Activated T-cell treated with anti-CD3 and anti-CD28 coated beads for 4 hours (primary cell): ENCODE results near the gene RNF125.

Source experiments
- DNase-seq: peaks from one replicate; pipeline ENCODE4 v3.0.0-alpha.2; 2020

RNF125 gene

DNA sequence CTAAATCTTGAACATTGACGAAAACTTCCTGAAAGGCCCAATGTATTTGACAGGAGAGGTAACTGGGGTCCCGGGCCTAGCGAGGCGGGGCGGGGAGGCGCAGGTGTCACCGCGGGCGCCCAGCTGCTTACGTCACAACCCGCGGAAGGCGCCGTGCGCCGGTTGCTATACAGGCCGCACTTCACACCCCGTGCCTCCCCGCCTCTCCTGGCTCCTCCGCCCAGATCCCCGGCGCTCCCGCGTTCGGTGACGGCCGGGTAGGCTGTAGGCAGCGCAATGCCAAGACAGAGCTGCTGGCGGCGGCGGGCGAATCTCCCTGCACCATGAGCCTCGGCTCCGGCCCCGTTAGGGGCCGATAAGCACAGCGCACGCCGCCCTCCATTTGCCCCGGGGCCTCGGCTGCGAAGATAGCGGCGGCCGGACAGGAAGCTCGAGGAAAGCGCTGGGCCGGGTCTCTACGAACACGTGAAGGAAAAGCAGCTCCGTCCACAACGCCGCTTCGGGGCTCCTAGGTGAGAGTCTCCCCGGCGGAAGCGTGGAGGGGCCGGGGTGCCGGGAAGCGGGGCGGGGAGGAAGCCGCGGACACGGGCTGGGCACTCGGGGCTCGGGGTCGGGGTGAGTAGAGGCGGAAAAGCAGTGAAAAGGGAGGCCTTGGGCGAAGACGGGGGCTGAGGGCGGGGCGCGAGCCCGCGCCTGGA, 73.2 kb downstream of the RNF125 start, which contains the start of gene RNF138:
RNF138 (plus strand) TSS at position 151 of the 698 bp plus-strand sequence. CDS start 903 bp downstream, outside the sequence.
- DNase-seq: peak; percentile 78

DNA sequence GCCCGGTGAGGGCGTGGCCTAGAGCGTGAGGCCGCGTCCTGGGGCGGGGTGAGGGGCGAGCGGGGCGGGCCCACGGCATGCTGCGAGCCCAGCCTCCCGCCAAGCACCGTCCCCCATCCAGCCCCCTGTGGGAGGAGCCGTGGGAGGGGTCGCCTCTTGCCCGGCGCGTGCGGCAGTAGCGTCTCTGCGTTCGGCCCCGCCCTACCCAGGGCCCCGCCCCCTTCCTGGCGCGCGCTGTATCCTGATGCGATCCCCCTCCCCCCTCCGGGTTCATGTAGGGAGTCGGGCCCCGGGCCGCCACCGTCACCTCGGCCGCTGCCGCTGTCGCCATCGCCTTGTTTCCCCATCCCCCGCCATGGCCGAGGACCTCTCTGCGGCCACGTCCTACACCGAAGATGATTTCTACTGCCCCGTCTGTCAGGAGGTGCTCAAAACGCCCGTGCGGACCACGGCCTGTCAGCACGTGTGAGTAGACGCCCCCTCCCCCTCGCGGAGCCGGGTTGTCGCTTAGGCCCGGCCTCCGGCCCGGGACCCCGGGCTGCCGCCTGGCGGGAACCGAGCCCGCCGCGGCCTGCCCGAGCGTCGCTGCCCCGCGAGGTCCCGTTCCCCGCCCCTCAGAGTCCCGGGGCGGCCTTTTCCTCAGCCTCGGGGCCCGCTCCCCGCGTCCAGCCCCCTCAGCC, 73.9 kb downstream of the RNF125 start:
- peak; percentile 100 for DNase-seq

- no peak for DNase-seq
These were observed 74.5 kb downstream of the RNF125 start for GRCh38 chr18:32093102-32093511.

DNA sequence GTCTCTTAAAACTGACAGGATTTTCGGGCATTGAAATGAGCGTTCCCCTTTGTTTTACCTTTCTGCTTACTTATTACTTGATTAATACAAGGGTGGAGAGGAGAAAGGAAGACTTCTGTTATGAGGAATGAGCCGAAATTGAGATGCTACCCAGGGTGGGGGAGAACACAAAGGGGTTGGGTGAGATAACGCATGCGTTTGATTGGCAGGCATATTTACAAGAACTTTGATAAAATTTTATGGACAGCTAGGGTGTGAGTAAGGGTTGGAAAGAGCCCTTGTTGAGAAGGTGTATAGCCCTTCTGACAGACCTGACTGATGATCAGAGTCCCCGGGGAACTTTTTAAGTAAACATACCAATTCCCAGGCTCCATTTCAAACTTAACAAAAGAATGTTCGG, 74.9 kb downstream of the RNF125 start:
- no peak for DNase-seq

- DNase-seq: no peak
These were observed 76.7 kb downstream of the RNF125 start for GRCh38 chr18:32095192-32095899.

DNA sequence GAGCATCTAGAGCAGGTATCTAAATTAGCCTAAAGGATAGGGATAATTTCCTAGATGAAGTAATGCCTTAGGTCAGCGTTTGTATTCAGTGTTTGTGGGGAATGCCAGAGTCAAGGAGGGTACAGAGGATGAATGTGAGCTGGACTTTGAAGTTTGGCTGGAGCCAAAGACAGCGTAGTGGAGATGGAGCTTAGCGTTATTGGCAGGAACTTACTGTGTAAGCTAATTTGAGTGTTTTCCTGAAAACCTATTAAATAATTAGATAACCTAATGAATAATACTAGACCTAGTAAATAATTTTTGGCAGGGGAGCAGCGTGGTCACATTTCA, 77.2 kb downstream of the RNF125 start:
- no peak for DNase-seq

DNA sequence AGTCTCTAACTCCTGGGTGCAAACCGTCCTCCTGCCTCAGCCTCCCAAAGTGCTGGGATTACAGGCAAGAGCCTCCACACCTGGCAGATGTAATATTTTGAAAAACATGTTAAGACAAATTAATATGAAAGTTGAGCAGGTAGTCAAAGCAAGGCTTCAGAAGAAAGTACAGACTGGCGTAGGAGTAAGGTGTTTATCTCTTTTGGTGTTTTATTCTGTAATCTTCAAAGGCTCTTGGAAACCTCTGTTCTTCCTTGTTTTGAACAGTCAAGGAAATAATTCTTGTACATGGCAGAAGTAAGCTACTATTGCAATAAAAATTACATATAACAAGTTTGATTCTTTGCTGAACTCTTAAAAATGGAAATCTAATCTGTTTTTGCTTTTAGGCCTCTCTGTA, 78.3 kb downstream of the RNF125 start:
- DNase-seq: no peak

DNA sequence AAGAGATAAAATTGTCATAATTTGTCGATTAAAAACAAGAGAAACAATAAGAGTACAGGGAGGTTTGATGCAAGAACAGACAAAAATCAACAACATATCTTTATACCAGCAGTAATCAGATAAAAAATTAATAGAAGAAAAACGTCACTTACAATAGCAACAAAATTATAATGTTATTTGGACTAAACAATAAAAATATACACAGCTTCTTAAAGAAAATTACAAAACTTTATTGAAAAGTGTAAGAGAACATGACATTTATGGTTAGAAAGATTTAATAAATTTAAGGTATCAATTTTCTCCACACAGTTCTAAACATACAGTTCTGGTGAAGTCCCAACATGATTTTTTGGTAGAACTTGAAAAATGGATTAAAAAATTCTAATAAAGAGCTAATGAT, 85.9 kb downstream of the RNF125 start:
- DNase-seq: no peak

DNA sequence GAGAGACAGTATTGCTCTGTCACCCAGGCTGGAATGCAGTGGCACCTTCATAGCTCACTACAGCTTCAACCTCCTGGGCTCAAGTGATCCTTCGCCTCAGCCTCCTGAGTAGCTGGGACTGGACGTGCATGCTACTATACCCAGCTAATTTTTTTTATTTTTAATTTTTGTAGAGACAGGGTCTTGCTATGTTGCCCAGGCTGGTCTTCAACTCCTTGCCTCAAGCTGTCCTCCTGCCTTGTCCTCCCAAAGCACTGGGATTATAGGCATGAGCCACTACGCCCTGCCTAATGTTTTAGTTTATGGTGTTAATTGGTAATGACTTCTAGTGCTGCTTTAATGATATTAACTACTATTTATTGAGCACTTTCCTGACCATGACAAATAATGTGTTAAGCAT, 91.4 kb downstream of the RNF125 start:
- DNase-seq: no peak

- DNase-seq: no peak
These were observed 93.1 kb downstream of the RNF125 start for GRCh38 chr18:32111706-32112105.

GRCh38 chr18:32112826-32113225, 94.2 kb downstream of the RNF125 start:
- DNase-seq: no peak

- no peak for DNase-seq
These were observed 95.8 kb downstream of the RNF125 start for GRCh38 chr18:32114293-32114942.

DNA sequence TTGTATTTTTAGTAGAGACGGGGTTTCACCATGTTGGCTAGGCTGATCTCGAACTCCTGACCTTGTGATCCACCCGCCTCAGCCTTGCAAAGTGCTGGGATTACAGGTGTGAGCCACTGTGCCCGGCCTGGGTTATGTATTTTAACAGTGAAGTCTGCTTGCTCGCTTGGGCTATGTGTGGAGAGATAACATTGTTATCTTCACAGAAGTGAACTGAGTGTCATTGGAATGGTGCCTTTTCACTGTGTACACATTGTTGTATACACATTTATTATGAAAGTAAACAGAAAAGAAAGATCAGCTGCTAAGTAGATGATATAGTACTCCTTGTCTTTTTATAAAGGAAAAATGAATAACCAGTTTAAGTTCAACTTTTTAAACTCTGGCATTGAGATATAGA, 103.4 kb downstream of the RNF125 start:
- no peak for DNase-seq
